HepG2 (cell line): ENCODE results near the gene SLIT3. TPM values are rescaled to one million over a fixed set of nuclear protein-coding genes. Genes with fewer than 3 reads are reported as not detected.

Source experiments
- ATAC-seq: fragments of 200-7000 bp; cut with Tn5 transposase; 3 replicates; pipeline ENCODE4 v1.9.1; 2020; ENCODE audit warnings: mild to moderate bottlenecking, moderate library complexity
- BruUV-seq: library from RNA; stranded (reverse); fragments of 400-500 nt; replicated peaks from 2 replicates; lab custom pipeline; 2021; lab: Mats Ljungman, UMichigan
- CTCF ChIA-PET: fragments of 300-600 bp; formaldehyde crosslinking; extraction: SDS; loops from one replicate; lab custom pipeline; 2021; ENCODE audit warnings: low total read pairs, inconsistent platforms, low intra/inter-chr PET ratio; lab: Yijun Ruan, JAX
- POLR2A ChIA-PET: fragments of 350-600 bp; sonication (Branson Sonifier 250); formaldehyde crosslinking; loops from one replicate; lab custom pipeline; 2020; ENCODE audit warnings: antibody characterized with exemption, inconsistent platforms; lab: Yijun Ruan, JAX
- DNase-seq: peaks from one replicate; pipeline ENCODE4 v3.0.0-alpha.2; 2015; ENCODE audit warnings: low spot score
- FAIRE-seq: peaks from 3 replicates; lab custom pipeline; 2011; peaks lifted over from hg19 to GRCh38; lab: Jason Lieb, UNC
- H2AFZ ChIP-seq: one replicate; pipeline ENCODE4 v1.6.1; 2011; ENCODE audit warnings: low read length, inconsistent platforms
- H3K27ac ChIP-seq: fragments of 300-600 bp; 3 replicates; pipeline ENCODE4 v1.8.0; 2011; ENCODE audit warnings: mixed run types, mild to moderate bottlenecking, mixed read lengths, low read length, inconsistent platforms; ENCODE audit not compliant: insufficient read depth; ENCODE audit errors: extremely low read length
- H3K27me3 ChIP-seq, 2 experiments: fragments of 200-600 bp in 1 of 2; 2 replicates in 1 of 2; 3 replicates in 1 of 2; pipeline versions ENCODE4 v1.6.0 to v1.8.0; 2011; ENCODE audit warnings: low read length in 2 of 2, mild to moderate bottlenecking in 2 of 2, moderate library complexity in 2 of 2, inconsistent platforms in 1 of 2; ENCODE audit not compliant: insufficient read depth in 2 of 2, control insufficient read depth in 1 of 2
- H3K36me3 ChIP-seq, 2 experiments: fragments of 200-600 bp in 1 of 2; replicated peaks in 1 of 2; 2 replicates in 1 of 2; 3 replicates in 1 of 2; pipeline versions ENCODE4 v1.5.1 to v1.8.0; 2011; ENCODE audit warnings: low read length in 2 of 2, inconsistent platforms in 1 of 2; ENCODE audit not compliant: insufficient read depth in 2 of 2, control insufficient read depth in 1 of 2
- H3K4me1 ChIP-seq: 2 replicates; pipeline ENCODE4 v1.5.1; 2012; ENCODE audit warnings: low read length, inconsistent platforms; ENCODE audit not compliant: insufficient read depth
- H3K4me2 ChIP-seq: 2 replicates; pipeline ENCODE4 v1.6.0; 2011; ENCODE audit warnings: low read depth, low read length, inconsistent platforms
- H3K4me3 ChIP-seq, 3 experiments: fragments of 200-600 bp in 1 of 3; sonication (generic), shearing (Covaris generic) in 1 of 3; replicated peaks in 1 of 3; 2 replicates each; pipeline ENCODE4 v1.5.1; 2011 to 2016; ENCODE audit warnings: low read length in 3 of 3, inconsistent platforms in 2 of 3, low read depth in 2 of 3, mild to moderate bottlenecking in 2 of 3, control low read depth in 1 of 3, mixed read lengths in 1 of 3; ENCODE audit not compliant: insufficient read depth in 1 of 3
- H3K79me2 ChIP-seq: one replicate; pipeline ENCODE4 v1.6.1; 2011; ENCODE audit warnings: low read length, inconsistent platforms; ENCODE audit not compliant: insufficient read depth
- H3K9ac ChIP-seq: 2 replicates; pipeline ENCODE4 v1.6.0; 2011; ENCODE audit warnings: mild to moderate bottlenecking, low read depth, low read length, inconsistent platforms; ENCODE audit not compliant: insufficient read depth
- H3K9me3 ChIP-seq: 2 replicates; pipeline ENCODE4 v1.5.1; 2012; ENCODE audit warnings: mild to moderate bottlenecking, low read length
- H4K20me1 ChIP-seq: 2 replicates; pipeline ENCODE4 v1.6.0; 2011; ENCODE audit warnings: inconsistent platforms, mild to moderate bottlenecking, low read length, moderate library complexity; ENCODE audit not compliant: insufficient read depth
- ATF5 ChIP-seq: sonication (generic); formaldehyde crosslinking; IDR thresholded peaks from 2 replicates; pipeline ENCODE4 v1.4.0; 2020; ENCODE audit warnings: mild to moderate bottlenecking, low read depth, missing genetic modification reagents
- ELF3 ChIP-seq: IDR thresholded peaks from 2 replicates; pipeline ENCODE4 v1.6.1; 2016; ENCODE audit warnings: missing genetic modification reagents, missing compliant biosample characterization
- FOSL1 ChIP-seq: sonication (generic); formaldehyde crosslinking; IDR thresholded peaks from 2 replicates; pipeline ENCODE4 v1.9.0; 2021; ENCODE audit warnings: missing genetic modification reagents, borderline replicate concordance
- GABPB1 ChIP-seq: IDR thresholded peaks from 2 replicates; pipeline ENCODE4 v1.6.1; 2016; ENCODE audit warnings: mild to moderate bottlenecking, missing genetic modification reagents, moderate library complexity, missing compliant biosample characterization
- HMG20B ChIP-seq: conservative IDR thresholded peaks from 2 replicates; pipeline ENCODE4 v1.6.1; 2016; ENCODE audit warnings: missing genetic modification reagents, missing compliant biosample characterization
- IKZF5 ChIP-seq: IDR thresholded peaks from 2 replicates; pipeline ENCODE4 v1.6.1; 2018; ENCODE audit warnings: missing genetic modification reagents, mild to moderate bottlenecking, missing compliant biosample characterization
- MNT ChIP-seq: fragments of 450-650 bp; IDR thresholded peaks from 2 replicates; pipeline ENCODE4 v1.6.1; 2016
- NFE2L1 ChIP-seq: sonication (generic); formaldehyde crosslinking; IDR thresholded peaks from 2 replicates; pipeline ENCODE4 v1.4.0; 2020; ENCODE audit warnings: missing genetic modification reagents, mild to moderate bottlenecking, borderline replicate concordance
- NRL ChIP-seq: sonication (generic); formaldehyde crosslinking; IDR thresholded peaks from 2 replicates; pipeline ENCODE4 v1.5.0; 2020; ENCODE audit warnings: missing genetic modification reagents, mild to moderate bottlenecking, moderate library complexity, borderline replicate concordance
- SPEN ChIP-seq: sonication (generic); formaldehyde crosslinking; IDR thresholded peaks from 2 replicates; pipeline ENCODE4 v1.5.1; 2020; ENCODE audit warnings: low read depth, mild to moderate bottlenecking, missing genetic modification reagents
- STAG1 ChIP-seq: sonication (generic); formaldehyde crosslinking; IDR thresholded peaks from 2 replicates; pipeline ENCODE4 v1.4.0; 2020; ENCODE audit warnings: missing genetic modification reagents
- TARDBP ChIP-seq: sonication (generic); formaldehyde crosslinking; IDR thresholded peaks from 2 replicates; pipeline ENCODE4 v1.8.0; 2022; ENCODE audit warnings: mild to moderate bottlenecking, missing genetic modification reagents
- TCF12 ChIP-seq, 2 experiments: fragments of 450-650 bp in 1 of 2; sonication (generic) in 1 of 2; formaldehyde crosslinking in 1 of 2; IDR thresholded peaks; 2 replicates each; pipeline versions ENCODE4 v1.6.1 to v1.8.0; 2017 to 2022; ENCODE audit warnings: antibody characterized with exemption in 1 of 2, mild to moderate bottlenecking in 1 of 2, missing genetic modification reagents in 1 of 2, moderate library complexity in 1 of 2
- TCF7 ChIP-seq: sonication (generic); IDR thresholded peaks from 2 replicates; pipeline ENCODE4 v1.6.1; 2016; ENCODE audit warnings: antibody characterized with exemption, low read depth
- THRA ChIP-seq: sonication (generic); formaldehyde crosslinking; IDR thresholded peaks from 2 replicates; pipeline ENCODE4 v1.4.0; 2020; ENCODE audit warnings: missing genetic modification reagents, borderline replicate concordance
- ZFP36L1 ChIP-seq: sonication (generic); formaldehyde crosslinking; IDR thresholded peaks from 2 replicates; pipeline ENCODE4 v1.8.0; 2022; ENCODE audit warnings: mild to moderate bottlenecking, missing genetic modification reagents, moderate library complexity
- ZMYM2 ChIP-seq: sonication (generic); formaldehyde crosslinking; IDR thresholded peaks from 2 replicates; pipeline ENCODE4 v1.8.0; 2022; ENCODE audit warnings: mild to moderate bottlenecking, missing genetic modification reagents
- ZNF292 ChIP-seq: sonication (generic); formaldehyde crosslinking; IDR thresholded peaks from 2 replicates; pipeline ENCODE4 v1.8.1; 2022; ENCODE audit warnings: mild to moderate bottlenecking, low read depth, missing genetic modification reagents, borderline replicate concordance
- ZNF740 ChIP-seq: sonication (generic); formaldehyde crosslinking; IDR thresholded peaks from 2 replicates; pipeline ENCODE4 v1.4.0; 2020; ENCODE audit warnings: missing genetic modification reagents
- ZNF883 ChIP-seq: sonication (generic); formaldehyde crosslinking; IDR thresholded peaks from 2 replicates; pipeline ENCODE4 v1.5.1; 2020; ENCODE audit warnings: mild to moderate bottlenecking, missing genetic modification reagents; ENCODE audit errors: not compliant biosample characterization
- WGBS: methylation state at CpG from one replicate; pipeline ENCODE4 v1.1.6; 2017; ENCODE audit warnings: low lambda C conversion rate; 5-methylcytosine and 5-hydroxymethylcytosine counted together
- in situ Hi-C: cut with HindIII; loops from 2 replicates; pipeline ENCODE4 v1.10.0; 2017; ENCODE audit warnings: low pct_unique_long_range_greater_than_20kb; ENCODE audit not compliant: extremely low pct_ligation_motif_present
- intact Hi-C: fragments of 100-400 bp; cut with micrococcal nuclease; formaldehyde crosslinking; loops from one replicate; pipeline ENCODE4 v1.10.0; 2022; ENCODE audit not compliant: unreplicated experiment
- polyA plus RNA-seq, 8 experiments: library from polyadenylated mRNA; depleted of rRNA in 3 of 8; stranded (reverse) in 7 of 8; unstranded in 1 of 8; fragments of >200 nt; fragmentation: Illumina TruSeq in 4 of 8; extraction: Trizol in 4 of 8; gene quantifications; 2 replicates each; pipeline versions ENCODE4 v1.2.1 to v1.2.3, GENCODE V29; 2011 to 2016; ENCODE audit warnings: low read depth in 4 of 8, missing spikeins in 1 of 8, mixed read lengths in 1 of 8; ENCODE audit not compliant: insufficient read depth in 1 of 8
- total RNA-seq, 5 experiments: library from RNA; depleted of rRNA; stranded (reverse); fragments of >200 nt; fragmentation: Illumina TruSeq; extraction: Trizol; gene quantifications; 2 replicates each; pipeline ENCODE4 v1.2.3, GENCODE V29; 2016; ENCODE audit warnings: low read depth in 1 of 5

SLIT3 gene
- total and polyA plus RNA-seq, 2 of the 13 experiments (the other 11 are each of a cell fraction or from before 2014, with no cell fraction given) = not detected

GRCh38 chr5:169151051-169151805 lies 149.7 kb downstream of the SLIT3 start:
- no peak overlapping the region for H3K4me2 ChIP-seq
- WGBS = 0% methylated on average over 6 of the region's 6 CpGs
- H3K9me3 ChIP-seq = no peaks in the 10 kb centered on the region
- CTCF ChIA-PET = no interaction called here
- TF ChIP-seq ZNF883 (CRISPR knock-in tag) = no peak
- TF ChIP-seq NRL (CRISPR knock-in tag) = no peak
- TF ChIP-seq THRA (CRISPR knock-in tag) = no peak
- no peak for TF ChIP-seq TCF12 (IDR thresholded peaks at IDR 0.05)
- no peak for TF ChIP-seq TCF12 (CRISPR knock-in tag; IDR thresholded peaks at IDR 0.05)
- TF ChIP-seq MNT = no peak
- no peak for TF ChIP-seq HMG20B (CRISPR knock-in tag)
- TF ChIP-seq NFE2L1 (CRISPR knock-in tag) = no peak
- no peak for TF ChIP-seq TCF7
- TF ChIP-seq FOSL1 (CRISPR knock-in tag) = no peak
- TF ChIP-seq ATF5 (CRISPR knock-in tag) = no peak
- no peak for TF ChIP-seq ZNF292
- no peak for TF ChIP-seq GABPB1 (CRISPR knock-in tag)
- TF ChIP-seq TARDBP (CRISPR knock-in tag) = no peak
- no peak for TF ChIP-seq ZFP36L1 (CRISPR knock-in tag)
- no peak for TF ChIP-seq ZMYM2 (CRISPR knock-in tag)
- no peak for TF ChIP-seq ZNF740 (CRISPR knock-in tag)
- TF ChIP-seq IKZF5 (CRISPR knock-in tag) = no peak
- TF ChIP-seq ELF3 (CRISPR knock-in tag) = no peak
- TF ChIP-seq STAG1 (CRISPR knock-in tag) = no peak
- no peak for TF ChIP-seq SPEN
- H3K4me3 ChIP-seq = no peak overlapping the region
- intact Hi-C loops (no loop called here), in situ Hi-C loops (no loop called here)
- H3K79me2 ChIP-seq = no peaks in the 10 kb centered on the region
- POLR2A ChIA-PET = no interaction called here
- H3K9ac ChIP-seq = no peak overlapping the region
- ATAC-seq (no peak), FAIRE-seq (no peak), DNase-seq (no peak)
- no peaks in the 10 kb centered on the region for H4K20me1 ChIP-seq
- H3K36me3 ChIP-seq = no peaks in the 10 kb centered on the region
- no peaks in the 10 kb centered on the region for H3K27me3 ChIP-seq
- no TSS peak for BruUV-seq
- no peak overlapping the region for H3K27ac ChIP-seq
- H2AFZ ChIP-seq = no peak overlapping the region
- no peaks in the 10 kb centered on the region for H3K4me1 ChIP-seq
